SK-N-SH treated with all-trans-retinoic acid at 6 μM for 48 hours (cell line): Measurements from ENCODE around the gene VIT.

Source experiments
- GLIS3 ChIP-seq: fragments of 250-450 bp; sonication (Bioruptor Pico); IDR thresholded peaks from 2 replicates; pipeline ENCODE4 v1.5.0; 2020; ENCODE audit warnings: mild to moderate bottlenecking, moderate library complexity
- ISL1 ChIP-seq: fragments of 250-450 bp; sonication (Bioruptor Pico); IDR thresholded peaks from 2 replicates; pipeline ENCODE4 v2.1.2; 2022; ENCODE audit warnings: mild to moderate bottlenecking, moderate library complexity

GRCh38 chr2:36693825-36694224, 2.7 kb upstream of the VIT start:
- no peak for TF ChIP-seq ISL1
- TF ChIP-seq GLIS3 (CRISPR knock-in tag) = no peak
